GM19395 (cell line): ENCODE results near the gene RNASE13.
"Not testable (repeated sequence)": the region's sequence is repeated elsewhere in the genome, so short reads cannot be mapped to it uniquely, and the experiment has no call there.

Experiments used
- ATAC-seq: cut with Tn5 transposase; IDR thresholded peaks from one replicate; pipeline ENCODE4 v1.9.1; 2021; ENCODE audit warnings: mild to moderate bottlenecking, moderate library complexity; ENCODE audit not compliant: unreplicated experiment

Gene RNASE13

DNA sequence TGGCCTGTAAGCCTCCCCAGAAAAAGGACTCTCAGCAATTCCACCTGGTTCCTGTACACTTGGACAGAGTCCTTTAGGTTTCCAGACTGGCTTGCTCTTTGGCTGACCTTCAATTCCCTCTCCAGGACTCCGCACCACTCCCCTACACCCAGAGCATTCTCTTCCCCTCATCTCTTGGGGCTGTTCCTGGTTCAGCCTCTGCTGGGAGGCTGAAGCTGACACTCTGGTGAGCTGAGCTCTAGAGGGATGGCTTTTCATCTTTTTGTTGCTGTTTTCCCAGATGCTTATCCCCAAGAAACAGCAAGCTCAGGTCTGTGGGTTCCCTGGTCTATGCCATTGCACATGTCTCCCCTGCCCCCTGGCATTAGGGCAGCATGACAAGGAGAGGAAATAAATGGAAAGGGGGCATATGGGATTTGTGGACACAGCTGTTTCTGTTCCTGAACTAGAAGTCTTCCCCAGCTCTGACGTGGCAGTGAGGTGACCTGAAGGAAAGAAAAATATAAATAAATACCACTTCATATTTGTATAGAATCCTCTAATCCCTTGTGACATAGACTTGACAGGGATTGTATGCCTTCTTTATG, 8.9 kb upstream of the RNASE13 start:
- no peak for ATAC-seq

DNA sequence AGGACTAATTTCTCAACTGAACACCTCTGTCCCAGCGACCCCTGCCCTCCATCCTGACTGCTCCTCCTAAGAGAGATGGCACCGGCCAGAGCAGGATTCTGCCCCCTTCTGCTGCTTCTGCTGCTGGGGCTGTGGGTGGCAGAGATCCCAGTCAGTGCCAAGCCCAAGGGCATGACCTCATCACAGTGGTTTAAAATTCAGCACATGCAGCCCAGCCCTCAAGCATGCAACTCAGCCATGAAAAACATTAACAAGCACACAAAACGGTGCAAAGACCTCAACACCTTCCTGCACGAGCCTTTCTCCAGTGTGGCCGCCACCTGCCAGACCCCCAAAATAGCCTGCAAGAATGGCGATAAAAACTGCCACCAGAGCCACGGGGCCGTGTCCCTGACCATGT, 8.3 kb upstream of the RNASE13 start:
- ATAC-seq, result no peak

- no peak for ATAC-seq
Measured at GRCh38 chr14:21041676-21042433, 7.2 kb upstream of the RNASE13 start, which contains the start of gene RNASE7. Gene RNASE7 (plus strand): TSS chr14:21042362. CDS start chr14:21042993, 631 bp downstream.

DNA sequence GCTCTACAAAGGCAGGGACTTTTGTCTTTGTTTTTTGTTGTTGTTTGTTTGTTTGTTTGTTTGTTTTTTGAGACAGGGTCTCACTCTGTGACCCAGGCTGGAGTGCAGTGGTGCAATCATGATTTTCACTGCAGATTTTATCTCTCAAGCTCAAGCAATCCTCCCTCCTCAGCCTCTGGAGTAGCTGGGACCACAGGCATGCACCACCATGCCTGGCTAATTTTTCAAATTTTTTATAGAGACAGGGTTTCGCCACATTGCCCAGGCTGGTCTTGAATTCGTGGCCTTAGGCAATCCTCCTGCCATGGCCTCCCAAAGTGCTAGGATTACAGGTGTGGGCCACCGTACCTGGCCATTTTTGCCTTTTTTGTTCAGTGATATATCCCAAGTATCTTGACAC, 6.3 kb upstream of the RNASE13 start:
- not testable (repeated sequence) for ATAC-seq

DNA sequence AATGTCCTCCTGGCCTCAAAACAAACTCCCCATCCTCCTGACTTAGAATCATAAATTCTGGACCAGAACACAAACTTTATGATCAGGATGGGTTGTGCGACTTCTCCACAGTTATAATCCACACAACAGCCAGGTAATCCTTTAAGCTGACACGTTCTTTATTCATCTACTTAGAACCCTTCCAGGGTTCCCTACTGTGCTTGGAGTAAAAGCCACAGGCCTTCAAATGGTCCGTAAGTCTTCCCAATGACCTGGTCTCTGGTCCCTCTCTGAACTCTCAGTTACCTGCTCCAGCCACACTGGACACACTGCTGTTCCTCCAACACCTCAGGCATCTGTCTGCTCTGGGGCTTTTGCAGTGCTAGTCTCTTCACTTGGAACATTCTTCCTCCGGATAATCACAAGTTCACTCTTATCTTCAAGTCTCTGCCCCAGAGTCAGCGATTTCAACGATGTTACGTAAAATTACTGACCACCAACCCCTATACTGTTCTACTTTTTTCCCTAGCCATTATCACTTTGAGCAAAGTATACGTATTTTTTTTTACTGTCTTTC, 5.8 kb upstream of the RNASE13 start:
- no peak for ATAC-seq

DNA sequence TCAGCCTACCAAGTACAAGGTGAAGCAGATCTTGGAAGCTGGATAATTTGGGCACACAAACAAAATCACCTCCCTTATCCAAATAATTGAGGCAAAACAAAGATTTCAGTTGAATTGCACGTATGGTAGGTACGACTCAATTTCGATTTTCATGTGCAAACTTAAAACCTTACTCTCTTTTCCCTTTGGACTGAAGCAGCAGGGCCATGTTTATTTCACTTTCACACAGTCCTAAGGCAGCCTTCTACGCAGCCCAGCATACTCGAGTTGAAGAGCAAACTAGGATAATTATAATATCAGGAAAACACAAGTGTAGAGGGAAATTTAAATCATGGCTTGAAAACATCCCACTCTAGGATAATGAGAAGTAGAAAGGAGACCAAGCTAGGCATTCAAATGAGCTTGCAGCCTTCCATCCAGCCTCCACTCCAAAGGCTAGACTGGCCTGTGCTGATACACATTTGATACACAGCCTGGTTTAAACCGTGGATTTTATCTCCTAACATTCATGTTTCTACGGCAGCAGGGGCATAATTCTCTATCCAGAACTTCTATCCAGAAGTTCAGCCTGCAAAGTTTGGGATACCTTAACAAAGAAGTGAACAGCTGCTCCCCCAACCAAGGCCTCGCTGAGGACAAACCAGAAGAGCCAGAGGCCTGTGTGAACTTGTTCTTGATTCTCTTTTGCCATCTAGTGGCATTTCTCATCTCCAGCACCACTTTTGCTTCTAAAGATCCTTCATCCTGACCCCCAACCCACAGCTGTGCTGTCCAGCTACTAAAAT, 5.2 kb upstream of the RNASE13 start:
- no peak for ATAC-seq

GRCh38 chr14:21038441-21039422, 4.1 kb upstream of the RNASE13 start:
- no peak for ATAC-seq

DNA sequence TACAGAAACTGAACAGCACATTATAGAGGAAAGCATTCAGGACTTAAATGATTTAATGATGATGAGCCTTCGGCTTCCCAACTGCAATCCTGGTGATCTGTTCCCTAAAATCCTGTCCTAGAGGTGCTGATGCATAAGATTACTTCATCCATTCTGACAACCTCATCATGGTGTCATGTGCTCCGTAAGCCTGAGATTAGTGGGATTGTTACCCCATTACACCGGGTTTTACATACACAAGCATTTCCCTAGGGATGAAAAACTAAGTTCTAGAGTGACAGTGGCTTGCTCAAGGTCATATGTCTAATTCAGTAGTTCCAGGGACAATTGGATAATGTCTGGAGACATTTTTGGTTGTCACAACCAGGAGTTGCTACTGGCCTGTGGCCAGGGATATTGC, 2.5 kb upstream of the RNASE13 start:
- no peak for ATAC-seq

- no peak for ATAC-seq
Measured at GRCh38 chr14:21036751-21037150, 2.1 kb upstream of the RNASE13 start.

- ATAC-seq, result no peak
Measured at GRCh38 chr14:21033133-21033698, 1.4 kb downstream of the RNASE13 start.

DNA sequence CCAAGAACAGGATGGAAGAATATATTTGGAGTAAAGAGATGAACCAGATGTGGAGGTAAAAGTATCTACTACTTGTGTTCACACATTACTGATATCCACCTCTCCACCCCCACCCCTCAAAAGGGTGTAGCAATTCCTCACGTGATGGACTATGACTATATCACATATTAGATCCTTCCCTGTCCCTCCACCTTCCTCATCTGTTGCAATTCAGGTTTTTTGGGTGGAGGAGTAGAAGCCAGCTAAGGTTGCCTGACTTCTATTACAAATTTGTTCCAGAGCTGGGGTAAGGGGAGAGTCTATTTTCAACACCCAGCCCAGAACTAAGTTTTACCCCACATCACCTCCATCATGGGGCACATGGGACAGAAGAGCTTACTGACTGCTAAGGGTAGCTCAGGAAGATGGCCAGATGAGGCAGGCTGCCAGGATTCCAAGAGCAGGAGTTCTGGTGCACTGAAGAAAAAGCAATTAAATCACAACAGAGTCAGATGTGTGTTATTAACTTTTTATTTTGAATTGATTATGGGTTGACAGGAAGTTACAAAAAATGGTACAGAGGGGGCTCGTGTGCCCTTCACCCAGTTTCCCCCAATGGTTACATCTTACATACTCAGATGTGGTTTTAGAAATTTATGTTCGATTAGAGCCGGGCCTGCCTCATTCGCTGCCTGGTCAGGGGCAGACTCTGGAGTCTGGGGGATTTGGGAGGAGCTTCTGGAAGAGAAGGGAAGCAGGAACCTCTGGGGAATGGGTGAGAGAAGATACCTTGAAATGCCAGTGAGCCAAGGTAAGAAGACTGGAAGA, 2.1 kb downstream of the RNASE13 start:
- ATAC-seq, result no peak

DNA sequence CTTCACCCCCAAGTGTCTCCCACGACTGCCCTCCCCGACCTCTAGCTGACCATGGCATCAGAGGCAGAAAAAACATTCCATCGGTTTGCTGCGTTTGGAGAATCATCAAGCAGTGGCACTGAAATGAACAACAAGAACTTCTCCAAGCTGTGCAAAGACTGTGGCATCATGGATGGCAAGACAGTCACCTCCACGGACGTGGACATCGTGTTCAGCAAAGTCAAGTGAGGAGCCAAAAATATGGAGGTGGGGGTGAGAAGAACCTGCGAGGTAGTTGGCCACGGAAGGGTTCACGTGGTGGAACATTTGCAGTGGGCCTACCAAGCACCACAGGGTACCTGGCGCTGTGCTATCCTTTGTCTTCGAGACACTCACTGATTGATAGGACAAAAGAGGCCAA, 4.1 kb downstream of the RNASE13 start:
- ATAC-seq, result no peak

DNA sequence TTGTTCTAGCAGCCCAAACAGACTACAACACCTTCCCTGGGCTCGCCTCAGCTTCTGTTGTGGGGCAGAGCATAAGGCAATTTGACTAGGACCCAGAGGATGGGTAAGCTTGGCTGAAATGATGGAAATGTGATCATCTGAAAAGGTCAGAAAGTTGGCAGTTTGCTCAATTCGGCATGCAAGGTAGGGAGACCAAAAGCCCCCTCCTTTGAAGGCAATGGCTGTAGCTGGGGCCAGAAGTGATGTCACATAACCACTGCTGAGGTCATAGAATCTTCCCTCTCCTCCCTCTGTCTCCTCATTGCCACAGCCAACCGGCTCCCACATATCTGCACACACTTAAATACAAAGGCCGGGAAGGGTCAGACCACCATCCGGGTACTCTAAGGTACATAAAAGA, 4.7 kb downstream of the RNASE13 start, which contains the start of gene TPPP2:
TSS of gene TPPP2 (plus strand) at position 301 of the 400 bp plus-strand sequence. CDS start 365 bp downstream, outside the sequence.
- no peak for ATAC-seq

DNA sequence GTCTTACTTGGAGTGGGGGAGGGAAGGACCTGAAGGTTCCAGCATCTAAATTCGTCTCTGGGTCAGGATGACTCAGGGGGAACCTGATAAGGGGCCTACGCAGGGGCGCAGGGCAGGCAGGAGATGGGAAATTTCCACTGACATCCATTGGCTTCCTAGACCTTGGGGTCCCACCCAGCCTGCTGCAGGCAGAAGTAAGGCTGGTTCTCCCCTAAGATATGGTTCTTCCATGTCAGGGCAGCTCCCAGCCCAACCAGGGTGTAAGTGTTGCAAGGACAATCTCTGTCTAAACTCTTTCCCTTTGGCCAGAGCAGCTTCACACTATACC, 7.7 kb downstream of the RNASE13 start:
- no peak for ATAC-seq

DNA sequence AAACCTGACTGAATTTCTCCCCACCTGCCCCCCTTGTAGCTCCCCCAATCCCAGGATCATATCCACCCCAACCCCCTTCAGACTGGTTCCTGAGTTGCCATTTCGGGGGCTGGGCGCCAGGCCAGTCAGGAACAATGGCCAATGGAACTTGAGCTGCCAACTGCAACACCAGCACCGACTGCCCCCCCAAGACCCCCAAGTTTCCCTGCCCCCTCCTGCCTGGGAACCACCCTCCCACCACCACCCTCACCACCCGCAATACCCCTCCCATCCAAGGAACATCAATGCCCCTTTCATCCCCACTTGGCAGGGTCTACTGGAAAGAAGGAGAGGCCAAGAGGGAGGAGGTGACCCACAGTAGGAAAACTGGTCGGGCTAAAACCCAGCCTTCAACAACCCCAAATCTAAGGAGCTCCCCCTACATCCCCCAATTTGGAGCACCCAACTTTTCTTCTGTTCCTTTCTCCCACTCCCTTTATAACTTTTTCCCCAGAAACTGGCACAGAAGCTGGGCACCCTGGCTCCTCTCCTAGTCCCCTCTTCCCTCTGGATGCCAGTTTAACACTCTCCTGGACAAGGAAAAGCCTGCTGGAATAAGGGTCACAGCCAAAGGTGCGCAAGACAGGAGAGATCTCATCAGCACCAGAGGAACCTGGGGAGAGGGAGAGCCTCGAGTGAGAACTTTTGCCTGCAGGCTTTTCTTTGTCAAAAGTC, 8.2 kb downstream of the RNASE13 start:
- ATAC-seq, result no peak

DNA sequence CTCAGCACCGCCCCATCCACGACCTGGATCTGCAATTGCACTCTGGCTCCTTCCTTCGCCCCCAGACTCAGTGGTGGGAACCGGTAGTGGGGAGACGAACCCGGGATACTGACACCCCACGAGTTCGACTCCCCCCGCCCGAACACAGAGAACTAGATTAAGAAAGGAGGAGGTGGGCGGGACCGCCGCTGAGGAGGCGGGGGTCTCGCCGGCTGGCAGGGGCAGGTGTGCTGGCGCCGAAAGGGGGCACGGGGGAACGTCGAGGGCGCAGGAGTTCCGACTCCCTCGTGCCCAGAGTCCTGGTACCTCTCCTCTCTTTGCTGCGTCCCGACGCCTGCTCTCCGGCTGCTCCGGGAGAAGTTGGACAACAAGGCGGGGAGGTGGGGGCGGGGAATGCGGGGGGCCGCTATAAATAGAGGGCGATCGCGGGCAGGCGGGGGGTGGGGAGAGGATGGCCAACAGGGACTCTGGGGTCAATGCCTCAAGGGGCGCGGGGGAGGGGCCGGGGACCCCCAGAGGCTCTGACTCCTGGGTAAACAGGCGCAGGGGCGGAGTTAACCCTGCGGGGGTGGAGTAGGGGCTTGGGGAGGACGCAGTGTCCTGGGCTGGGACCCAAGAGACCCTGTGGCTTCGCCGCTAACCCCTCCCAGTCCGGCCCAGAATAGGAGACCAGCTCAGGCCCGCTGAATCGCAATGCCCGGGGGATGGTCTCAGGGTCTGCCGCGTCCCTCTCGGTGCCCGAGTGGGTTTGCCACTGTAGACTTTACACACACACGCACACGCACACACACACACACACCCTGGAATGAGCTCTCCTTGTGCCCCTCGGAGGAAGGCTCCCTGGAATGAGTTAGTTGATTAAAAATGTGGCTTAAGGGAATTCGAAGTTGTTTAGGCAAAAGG, 9.0 kb downstream of the RNASE13 start:
- no peak for ATAC-seq

DNA sequence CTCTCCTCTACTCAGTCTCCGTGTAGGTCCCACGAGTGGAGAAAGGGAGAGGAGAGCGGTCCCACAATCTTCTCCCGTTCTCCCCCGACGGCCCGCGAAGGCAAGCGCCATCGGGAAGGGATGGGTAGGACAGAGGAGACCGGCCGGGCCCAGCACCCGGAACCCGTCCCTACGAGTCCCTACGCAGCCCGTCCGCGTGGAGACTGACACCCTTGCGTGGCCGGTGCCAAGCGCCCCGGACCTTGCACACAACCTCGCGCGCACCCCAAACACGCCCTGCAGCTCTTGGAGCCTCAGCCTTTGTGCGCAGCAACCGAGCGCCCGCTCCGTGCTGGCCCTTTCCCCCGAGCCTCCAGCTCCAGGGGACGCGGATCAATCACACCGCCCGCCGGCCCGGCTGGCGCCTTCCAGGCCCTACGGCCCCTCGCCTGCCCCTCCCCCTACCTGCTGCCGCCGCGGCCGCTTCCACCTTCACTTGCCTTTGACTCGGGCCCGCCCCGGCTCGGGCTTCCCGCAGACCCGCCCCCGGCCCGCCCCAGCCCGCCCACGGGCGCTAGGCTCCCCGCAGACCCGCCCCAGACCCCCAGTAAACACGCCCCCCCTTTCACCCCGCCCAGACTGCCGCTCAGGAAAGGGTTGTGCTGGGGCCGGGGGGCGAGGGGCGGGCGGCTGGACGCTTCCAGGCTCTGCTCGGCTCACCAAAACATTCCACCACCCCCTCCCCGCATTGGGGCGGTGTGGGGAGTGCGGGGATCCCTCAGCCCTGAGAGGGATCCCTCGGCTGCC, 9.8 kb downstream of the RNASE13 start, which contains the start of gene NDRG2:
TSS of gene NDRG2 (minus strand) at position 477 of the 786 bp plus-strand sequence. CDS start 1,746 bp downstream, outside the sequence.
- ATAC-seq, result no peak
